ENCODE measurements around the gene GALK2. TPM values are rescaled to one million over a fixed set of nuclear protein-coding genes. Genes with fewer than 3 reads are reported as not detected.

The GALK2 gene
- total and polyA plus RNA-seq, 2 of the 8 experiments (the other 6 are each of a cell fraction or from before 2014, with no cell fraction given), result 8.7 to 16.1 TPM

- no peak overlapping the region for H4K91ac ChIP-seq (replicated peaks; ENCODE audit: insufficient read length, low read length)
- no peak overlapping the region for H3K56ac ChIP-seq (replicated peaks; ENCODE audit: insufficient read length, low read depth, low read length)
- no peaks in the 10 kb centered on the region for H3K79me1 ChIP-seq (ENCODE audit: low read depth, low read length)
- no peak overlapping the region for H2AFZ ChIP-seq (ENCODE audit: low read length)
- H4K20me1 ChIP-seq (replicated peaks in 1 of 2; ENCODE audit: control insufficient read depth in 1 of 2, insufficient read depth in 2 of 2, low read length in 2 of 2), result no peaks in the 10 kb centered on the region
- 91% methylated on average over 2 of the region's 2 CpGs; no CpG with 5 or more reads in 1 of the 2 experiments for WGBS, 2 experiments (ENCODE audit: extremely low coverage in 1 of 2, insufficient coverage in 1 of 2, insufficient read length in 1 of 2, insufficient replicate concordance in 2 of 2, low coverage in 1 of 2, low lambda C conversion rate in 2 of 2, missing lambda C conversion rate in 1 of 2)
- no peak overlapping the region for H2AK5ac ChIP-seq (ENCODE audit: low read depth, low read length)
- no peak overlapping the region for H3K18ac ChIP-seq (ENCODE audit: extremely low read depth, low read length)
- no peaks in the 10 kb centered on the region for H3K27me3 ChIP-seq (replicated peaks in 1 of 4; ENCODE audit: control insufficient read depth in 3 of 4, extremely low read depth in 1 of 4, insufficient read depth in 3 of 4, low read length in 3 of 4)
- no peak overlapping the region for H2BK12ac ChIP-seq (ENCODE audit: low read depth, low read length)
- H3K79me2 ChIP-seq (ENCODE audit: control insufficient read depth in 1 of 2, insufficient read depth in 2 of 2, low read length in 2 of 2), result 0 out of 4 replicates have a peak, but pooled peaks cover 0 to 4% of the 10 kb centered on the region in 2 experiments
- H3K23me2 ChIP-seq (ENCODE audit: low read depth, low read length), result no peaks in the 10 kb centered on the region
- peaks cover 2 to 7% of the 10 kb centered on the region in 2 experiments; a peak in 2 of 4 replicates for H3K9me3 ChIP-seq (ENCODE audit: insufficient read depth in 2 of 2, low read depth in 1 of 2, low read length in 1 of 2)
- no peak overlapping the region for H2BK120ac ChIP-seq (replicated peaks; ENCODE audit: low read depth, low read length)
- H4K8ac ChIP-seq (ENCODE audit: extremely low read depth, insufficient read depth, low read length), result no peak overlapping the region
- H3K4me1 ChIP-seq (replicated peaks in 1 of 4; ENCODE audit: control insufficient read depth in 3 of 4, insufficient read depth in 4 of 4, low read length in 3 of 4), result no peaks in the 10 kb centered on the region
- H3K4me3 ChIP-seq (ENCODE audit: extremely low read depth in 1 of 4, insufficient read depth in 2 of 4, low read depth in 3 of 4, low read length in 4 of 4), result no peak overlapping the region
- TF ChIP-seq BCL11A (IDR thresholded peaks at IDR 0.05; ENCODE audit: low read depth in 2 of 2, low read length in 2 of 2) (no peak), RXRA (IDR thresholded peaks at IDR 0.05; ENCODE audit: insufficient read depth, low read depth, low read length) (no peak), SUZ12 (IDR thresholded peaks at IDR 0.05; ENCODE audit: low read length) (no peak), FOSL1 (IDR thresholded peaks at IDR 0.05; ENCODE audit: insufficient read depth, low read depth, low read length) (no peak), SIN3A (conservative IDR thresholded peaks at IDR 0.05 in 1 of 2, IDR thresholded peaks at IDR 0.05 in 1 of 2; ENCODE audit: low read depth in 1 of 2, low read length in 2 of 2) (no peak)
- POLR2A ChIA-PET (ENCODE audit: partially characterized antibody), result no interaction called here
- no peak overlapping the region for H3K4ac ChIP-seq (replicated peaks; ENCODE audit: insufficient read length, low read depth, low read length)
- H3K14ac ChIP-seq (ENCODE audit: insufficient read length), result no peak overlapping the region
- CTCF ChIA-PET (ENCODE audit: partially characterized antibody), result interaction anchor here (0.6 to 4.1 kb wide), 3 partner anchors 13 to 643 kb away, joined by 3 to 21 read pairs (median 3); partner anchors contain the start of gene FGF7
- no peak overlapping the region for H3K23ac ChIP-seq (ENCODE audit: insufficient read length)
- H3K4me2 ChIP-seq (ENCODE audit: insufficient read depth in 1 of 2, low read depth in 2 of 2, low read length in 2 of 2), result no peak overlapping the region
- no peak overlapping the region for H2BK5ac ChIP-seq (ENCODE audit: low read depth, low read length)
- no peak overlapping the region for H4K5ac ChIP-seq (ENCODE audit: insufficient read length, low read depth, low read length)
- no peak overlapping the region for H3K27ac ChIP-seq (ENCODE audit: low read depth, low read length)
- no peak overlapping the region for H2BK15ac ChIP-seq (ENCODE audit: low read length)
- DNase-seq (ENCODE audit: low read depth in 1 of 2, low spot score in 2 of 2), result no peak
- no peak overlapping the region for H2BK20ac ChIP-seq (ENCODE audit: low read length)
- H3K36me3 ChIP-seq (ENCODE audit: control insufficient read depth in 2 of 4, insufficient read depth in 4 of 4, low read length in 3 of 4), result no peaks in the 10 kb centered on the region; a peak in 1 of 8 replicates
- no peak for FAIRE-seq
- H3K9ac ChIP-seq (replicated peaks in 1 of 4; ENCODE audit: extremely low read depth in 1 of 4, low read depth in 3 of 4, low read length in 3 of 4), result no peak overlapping the region
Observed at GRCh38 chr15:49232236-49232806, 62.3 kb downstream of the GALK2 start.

All from H1 (cell line).